T-helper 2 cell (primary cell): ENCODE data around the gene BAG2.

Experiments used
- DNase-seq, 5 experiments: peaks; one replicate each; pipeline versions ENCODE4 v3.0.0 to v3.0.0-alpha.2; 2012 to 2022

The BAG2 gene

DNA sequence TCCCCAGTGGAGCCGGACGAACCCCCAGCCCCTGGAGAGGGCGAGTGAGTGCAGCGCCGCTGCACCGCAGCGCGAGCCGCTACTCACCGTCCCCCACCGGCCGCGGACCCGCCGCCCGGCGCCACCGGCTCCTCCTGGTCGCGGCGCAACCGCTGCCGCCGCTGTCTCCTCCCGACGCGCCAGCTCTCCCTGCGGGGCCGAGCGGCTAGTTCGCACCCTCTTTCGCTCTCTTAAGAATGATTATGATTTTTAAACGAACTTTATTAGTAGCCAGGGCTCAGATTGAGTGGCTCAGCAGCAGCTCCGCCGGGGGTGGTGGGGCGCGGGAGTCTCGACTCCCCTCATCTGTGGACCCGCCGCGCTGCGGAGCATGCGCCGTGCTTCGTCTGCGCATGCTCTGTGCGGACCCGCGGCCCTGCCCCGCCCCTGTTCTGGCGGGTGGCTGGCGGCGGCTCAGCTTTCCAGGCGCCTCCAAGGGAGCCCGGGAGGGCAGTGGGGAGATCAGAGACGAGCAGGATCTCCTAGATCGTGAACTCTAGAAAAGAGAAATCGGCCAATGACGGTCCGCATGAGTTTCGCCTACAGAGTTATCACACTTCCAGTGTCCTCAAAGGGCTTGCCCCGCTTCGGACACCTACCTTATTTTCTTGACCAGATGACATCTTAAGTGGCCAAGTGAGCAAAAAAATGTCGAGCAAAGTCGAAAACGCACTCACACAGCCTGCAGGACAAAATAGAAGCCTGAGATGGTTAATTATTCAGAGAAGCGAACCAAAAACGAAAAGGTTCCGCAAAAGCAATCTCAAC is 50.0 kb downstream of the BAG2 start, which contains the start of gene RAB23:
Gene RAB23 (minus strand): TSS at position 372 of the 807 bp plus-strand sequence. CDS start 11,927 bp downstream, outside the sequence.
- peak; percentile 68 to 85 (median 74) for DNase-seq

- DNase-seq, result peak in 2 of 5 experiments; percentile 3 to 12
Observed at GRCh38 chr6:57222743-57223077, 50.6 kb downstream of the BAG2 start.

DNA sequence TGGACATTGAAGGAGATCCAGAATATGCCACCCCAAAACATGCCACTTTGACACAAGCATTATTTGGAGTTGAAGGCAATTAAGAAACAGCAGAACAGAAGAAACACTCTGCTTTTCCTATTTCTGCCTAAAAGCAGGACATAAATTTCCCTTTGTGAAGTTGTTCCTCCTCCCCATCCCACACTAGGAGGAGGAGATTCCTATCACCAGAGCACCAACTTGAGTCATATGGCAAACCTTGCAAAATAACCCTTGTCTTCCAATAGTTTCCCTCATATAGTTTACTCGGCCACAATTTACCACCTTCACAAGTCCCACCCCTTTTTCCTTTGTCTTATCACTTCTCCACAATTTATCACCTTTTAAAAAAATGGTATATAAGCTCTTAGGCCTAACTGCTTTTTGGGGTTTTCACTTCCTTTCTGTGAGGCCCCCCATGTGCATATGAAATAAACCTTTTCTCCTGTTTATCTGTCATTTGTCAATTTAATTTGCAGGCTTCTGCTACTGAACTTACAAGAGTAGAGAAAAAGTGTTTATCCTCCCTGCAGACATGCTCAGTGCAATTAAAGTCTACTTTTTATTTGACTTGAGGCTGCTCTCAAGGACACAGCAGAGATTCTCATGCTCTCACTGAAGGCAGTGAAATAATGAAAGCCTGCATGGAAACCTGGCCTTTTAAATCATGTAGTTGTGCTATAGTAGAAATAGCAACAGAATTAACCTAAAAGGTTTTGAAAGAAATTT is 52.8 kb downstream of the BAG2 start:
- no peak for DNase-seq

- no peak for DNase-seq
Observed at GRCh38 chr6:57226221-57226620, 54.1 kb downstream of the BAG2 start.
